Right lobe of liver (tissue), 6 donors: ENCODE results near the gene CEP112. TPM values are rescaled to one million over a fixed set of nuclear protein-coding genes. Genes with fewer than 3 reads are reported as not detected.

Experiments used
- ATAC-seq, 4 donors: fragments of 200-7000 bp; cut with Tn5 transposase; one replicate each; pipeline ENCODE4 v1.9.1; 2020; ENCODE audit warnings: mild to moderate bottlenecking in 4 of 4, moderate library complexity in 4 of 4
- DNase-seq, 3 donors: peaks; one replicate each; pipeline ENCODE4 v3.0.0-alpha.2; 2020
- H3K27ac ChIP-seq, 3 donors: fragments of 200-600 bp; one replicate each; pipeline ENCODE4 v1.8.0; 2022
- H3K27me3 ChIP-seq, 2 donors: fragments of 200-600 bp; one replicate each; pipeline ENCODE4 v1.8.0; 2022
- H3K36me3 ChIP-seq, 4 donors: fragments of 200-600 bp; sonication (generic) in 1 of 4; one replicate each; pipeline versions ENCODE4 v1.5.1 to v1.8.0; 2017 to 2022; ENCODE audit warnings: control low read depth in 1 of 4
- H3K4me1 ChIP-seq, 4 donors: fragments of 200-600 bp; sonication (generic) in 1 of 4; one replicate each; pipeline versions ENCODE4 v1.5.1 to v1.8.0; 2017 to 2022; ENCODE audit warnings: control low read depth in 1 of 4
- H3K4me3 ChIP-seq, 3 donors: fragments of 200-600 bp; one replicate each; pipeline ENCODE4 v1.8.0; 2022
- H3K9me3 ChIP-seq, 4 donors: fragments of 200-600 bp; sonication (generic) in 1 of 4; one replicate each; pipeline versions ENCODE4 v1.5.1 to v1.8.0; 2017 to 2022; ENCODE audit warnings: control low read depth in 1 of 4
- POLR2A ChIP-seq: fragments of 450-650 bp; IDR thresholded peaks from one replicate; pipeline ENCODE4 v1.6.1; 2017; ENCODE audit warnings: antibody characterized with exemption, mild to moderate bottlenecking
- WGBS: methylation state at CpG from one replicate; pipeline ENCODE4 v1.1.6; 2018; ENCODE audit warnings: low coverage, low lambda C conversion rate; ENCODE audit not compliant: insufficient coverage; ENCODE audit errors: missing lambda C conversion rate; 5-methylcytosine and 5-hydroxymethylcytosine counted together
- intact Hi-C, 2 donors: fragments of 100-400 bp; cut with DNase I; formaldehyde crosslinking; loops; one replicate each; pipeline versions ENCODE4 v1.11.2 to v1.14.1; 2022
- total RNA-seq, 6 experiments: library from RNA; depleted of rRNA in 2 of 6; stranded (reverse); fragments of >200 nt in 2 of 6; fragmentation: NEBNext Ultra II Directional in 3 of 6; extraction: Animal tissue kit (Norgen Biotek cat#: 25700) in 3 of 6; gene quantifications; one replicate each; pipeline versions ENCODE4 v1.1.0 to v1.2.4, GENCODE V29; 2016 to 2023
- TF ChIP-seq, protein P1 (sequence below), 4 donors: fragments of 200-600 bp in 3 of 4; fragments of 450-650 bp in 1 of 4; IDR thresholded peaks; one replicate each; pipeline versions ENCODE4 v1.5.1 to v1.8.0; 2016 to 2022; ENCODE audit warnings: antibody characterized with exemption in 4 of 4, mild to moderate bottlenecking in 2 of 4
- donor health status: DM: no; HTN: yes; CAD: no.
- donor health status: DM: no; HTN: no; CAD: no.
- donor health status: DM: no; HTN: no; CAD: no.
- donor health status: DM: no; HTN: yes; CAD: no.
- donor health status: DM: no; HTN: yes; CAD: no.

CEP112 gene
- total RNA-seq, 6 experiments from 2014 or later, result 2.2 to 4.6 (median 3.9) TPM

DNA sequence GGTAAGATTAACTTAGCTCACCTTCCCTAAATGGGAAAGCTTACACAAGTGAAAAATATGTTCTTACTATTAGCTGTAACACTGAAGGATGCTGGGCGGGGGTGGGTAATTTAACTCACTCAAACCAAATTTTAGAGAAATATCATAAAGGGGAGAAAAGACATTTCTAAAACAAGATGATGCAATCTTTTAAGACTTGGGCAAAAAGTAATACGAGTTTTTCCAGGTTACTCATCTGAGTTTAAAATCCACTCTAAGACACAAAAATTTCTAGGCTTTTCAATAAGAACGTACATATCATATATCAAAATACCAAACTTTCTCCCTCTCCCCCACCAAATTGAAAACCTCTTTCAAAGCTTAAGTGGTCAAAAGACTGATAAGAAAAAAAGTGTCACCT is 228.8 kb downstream of the CEP112 start:
- ATAC-seq (no peak), DNase-seq (no peak)
- Histone ChIP-seq H3K4me1 (no peaks in the 10 kb centered on the region), H3K4me3 (no peak overlapping the region), H3K36me3 (no peaks in the 10 kb centered on the region), H3K9me3 (peaks cover 0 to 1% (median 0%) of the 10 kb centered on the region in 4 donors), H3K27me3 (no peaks in the 10 kb centered on the region), H3K27ac (no peak overlapping the region)
- intact Hi-C loops, result no loop called here
- TF ChIP-seq POLR2A, result no peak
- TF ChIP-seq, protein P1, sequence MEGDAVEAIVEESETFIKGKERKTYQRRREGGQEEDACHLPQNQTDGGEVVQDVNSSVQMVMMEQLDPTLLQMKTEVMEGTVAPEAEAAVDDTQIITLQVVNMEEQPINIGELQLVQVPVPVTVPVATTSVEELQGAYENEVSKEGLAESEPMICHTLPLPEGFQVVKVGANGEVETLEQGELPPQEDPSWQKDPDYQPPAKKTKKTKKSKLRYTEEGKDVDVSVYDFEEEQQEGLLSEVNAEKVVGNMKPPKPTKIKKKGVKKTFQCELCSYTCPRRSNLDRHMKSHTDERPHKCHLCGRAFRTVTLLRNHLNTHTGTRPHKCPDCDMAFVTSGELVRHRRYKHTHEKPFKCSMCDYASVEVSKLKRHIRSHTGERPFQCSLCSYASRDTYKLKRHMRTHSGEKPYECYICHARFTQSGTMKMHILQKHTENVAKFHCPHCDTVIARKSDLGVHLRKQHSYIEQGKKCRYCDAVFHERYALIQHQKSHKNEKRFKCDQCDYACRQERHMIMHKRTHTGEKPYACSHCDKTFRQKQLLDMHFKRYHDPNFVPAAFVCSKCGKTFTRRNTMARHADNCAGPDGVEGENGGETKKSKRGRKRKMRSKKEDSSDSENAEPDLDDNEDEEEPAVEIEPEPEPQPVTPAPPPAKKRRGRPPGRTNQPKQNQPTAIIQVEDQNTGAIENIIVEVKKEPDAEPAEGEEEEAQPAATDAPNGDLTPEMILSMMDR (IDR thresholded peaks at IDR 0.05), result no peak
- 91% methylated on average over 3 of the region's 3 CpGs for whole genome bisulfite sequencing

GRCh38 chr17:65959630-65960029 is 232.3 kb downstream of the CEP112 start:
- Histone ChIP-seq H3K4me1 (no peaks in the 10 kb centered on the region), H3K36me3 (no peaks in the 10 kb centered on the region), H3K4me3 (no peak overlapping the region), H3K27me3 (no peaks in the 10 kb centered on the region), H3K27ac (no peak overlapping the region), H3K9me3 (peaks cover 0 to 3% (median 0%) of the 10 kb centered on the region in 4 donors)
- DNase-seq (no peak), ATAC-seq (no peak)
- intact Hi-C loops, result no loop called here
- 100% methylated on average over 1 of the region's 3 CpGs for WGBS
- TF ChIP-seq, protein P1 (IDR thresholded peaks at IDR 0.05), result no peak
- no peak for TF ChIP-seq POLR2A

- Histone ChIP-seq H3K27me3 (no peaks in the 10 kb centered on the region), H3K27ac (no peak overlapping the region), H3K4me3 (no peak overlapping the region), H3K36me3 (no peaks in the 10 kb centered on the region), H3K4me1 (no peaks in the 10 kb centered on the region), H3K9me3 (peaks cover 0 to 3% (median 0%) of the 10 kb centered on the region in 4 donors)
- WGBS, result 70% methylated on average over 1 of the region's 1 CpG
- no peak for TF ChIP-seq POLR2A
- TF ChIP-seq, protein P1 (IDR thresholded peaks at IDR 0.05), result no peak
- intact Hi-C loops, result no loop called here
- ATAC-seq (no peak), DNase-seq (no peak)
Observed at GRCh38 chr17:65956814-65957213, 235.1 kb downstream of the CEP112 start.

- 11% methylated on average over 1 of the region's 2 CpGs for WGBS
- H3K27ac ChIP-seq, result no peak overlapping the region
- intact Hi-C loops, result no loop called here
- no peak for DNase-seq
- no peaks in the 10 kb centered on the region for H3K27me3 ChIP-seq
- no peak for ATAC-seq
- no peak overlapping the region for H3K4me3 ChIP-seq
- peaks cover 0 to 3% (median 0%) of the 10 kb centered on the region in 4 donors for H3K9me3 ChIP-seq
- H3K4me1 ChIP-seq, result no peaks in the 10 kb centered on the region
- no peaks in the 10 kb centered on the region for H3K36me3 ChIP-seq
- TF ChIP-seq, protein P1 (IDR thresholded peaks at IDR 0.05), result no peak
- no peak for TF ChIP-seq POLR2A
Observed at GRCh38 chr17:65954148-65954449, 237.8 kb downstream of the CEP112 start.
